Skeletal muscle cell (primary cell): Measurements from ENCODE around the gene SLC17A6.

Experiments
- DNase-seq: peaks from one replicate; pipeline ENCODE4 v3.0.0-alpha.2; 2010; ENCODE audit warnings: low read depth
- H3K4me3 ChIP-seq: 2 replicates; pipeline ENCODE4 v1.5.1; 2011; ENCODE audit warnings: low read depth, mild to moderate bottlenecking, control low read depth, low read length, moderate library complexity

Gene SLC17A6

GRCh38 chr11:22337596-22338485 lies at the start of gene SLC17A6:
SLC17A6 (plus strand) TSS chr11:22338381; CDS start chr11:22338534, 153 bp downstream.
- DNase-seq, result peak; percentile 0
- H3K4me3 ChIP-seq, result no peak within 1 kb of the TSS

- no peak overlapping the region for H3K4me3 ChIP-seq
- DNase-seq, result no peak
Observed at GRCh38 chr11:22302368-22302767, 35.8 kb upstream of the SLC17A6 start.

- no peak for DNase-seq
- no peak overlapping the region for H3K4me3 ChIP-seq
Observed at GRCh38 chr11:22304337-22304961, 33.7 kb upstream of the SLC17A6 start.

GRCh38 chr11:22317656-22318055 lies 20.5 kb upstream of the SLC17A6 start:
- DNase-seq, result no peak
- H3K4me3 ChIP-seq, result no peak overlapping the region

- no peak overlapping the region for H3K4me3 ChIP-seq
- no peak for DNase-seq
Observed at GRCh38 chr11:22331771-22332170, 6.4 kb upstream of the SLC17A6 start.

- DNase-seq, result no peak
Observed at GRCh38 chr11:22336587-22336986, 1.6 kb upstream of the SLC17A6 start.

GRCh38 chr11:22339611-22340010 lies 1.4 kb downstream of the SLC17A6 start:
- no peak for DNase-seq
- no peak overlapping the region for H3K4me3 ChIP-seq

More at GRCh38 chr11:22336587-22336986, 1.6 kb upstream of the SLC17A6 start:
- no peak overlapping the region for H3K4me3 ChIP-seq

GRCh38 chr11:22340235-22340634 lies 2.1 kb downstream of the SLC17A6 start:
- no peak overlapping the region for H3K4me3 ChIP-seq
- no peak for DNase-seq

GRCh38 chr11:22340701-22341587 lies 2.8 kb downstream of the SLC17A6 start:
- H3K4me3 ChIP-seq, result no peak overlapping the region
- DNase-seq, result no peak

GRCh38 chr11:22341588-22341931 lies 3.4 kb downstream of the SLC17A6 start:
- no peak overlapping the region for H3K4me3 ChIP-seq
- no peak for DNase-seq

- no peak overlapping the region for H3K4me3 ChIP-seq
- no peak for DNase-seq
Observed at GRCh38 chr11:22342211-22343031, 4.2 kb downstream of the SLC17A6 start.

- H3K4me3 ChIP-seq, result no peak overlapping the region
- DNase-seq, result no peak
Observed at GRCh38 chr11:22343032-22343324, 4.8 kb downstream of the SLC17A6 start.

GRCh38 chr11:22343371-22344032 lies 5.3 kb downstream of the SLC17A6 start:
- H3K4me3 ChIP-seq, result no peak overlapping the region
- no peak for DNase-seq

GRCh38 chr11:22344081-22344480 lies 5.9 kb downstream of the SLC17A6 start:
- DNase-seq, result no peak
- no peak overlapping the region for H3K4me3 ChIP-seq

- H3K4me3 ChIP-seq, result no peak overlapping the region
- DNase-seq, result no peak
Observed at GRCh38 chr11:22346282-22346681, 8.1 kb downstream of the SLC17A6 start.

- no peak for DNase-seq
- no peak overlapping the region for H3K4me3 ChIP-seq
Observed at GRCh38 chr11:22347857-22348487, 9.8 kb downstream of the SLC17A6 start.

- DNase-seq, result no peak
- H3K4me3 ChIP-seq, result no peak overlapping the region
Observed at GRCh38 chr11:22349491-22349890, 11.3 kb downstream of the SLC17A6 start.

- no peak overlapping the region for H3K4me3 ChIP-seq
- no peak for DNase-seq
Observed at GRCh38 chr11:22359295-22359694, 21.1 kb downstream of the SLC17A6 start.
